SU-DHL-6 (cell line): ENCODE data around the gene STARD10.

ENCODE experiments used
- H2AFZ ChIP-seq: fragments of 200-600 bp; sonication (generic); 2 replicates; pipeline ENCODE4 v1.6.1; 2014; ENCODE audit warnings: low read depth, mild to moderate bottlenecking, moderate library complexity, mixed read lengths, antibody characterized with exemption, low read length; ENCODE audit not compliant: severe bottlenecking
- H3F3A ChIP-seq: fragments of 200-600 bp; shearing (Covaris generic); 2 replicates; pipeline ENCODE4 v1.6.0; 2016; ENCODE audit warnings: antibody characterized with exemption, mild to moderate bottlenecking; ENCODE audit not compliant: insufficient read depth
- H3K27ac ChIP-seq: fragments of 200-600 bp; sonication (generic); 2 replicates; pipeline ENCODE4 v1.5.1; 2016; ENCODE audit warnings: low read depth, mild to moderate bottlenecking, low read length, moderate library complexity, mixed read lengths
- H3K27me3 ChIP-seq: fragments of 200-600 bp; sonication (generic), shearing (Covaris generic); 2 replicates; pipeline ENCODE4 v1.6.0; 2014; ENCODE audit warnings: mild to moderate bottlenecking, low read length
- H3K36me3 ChIP-seq: fragments of 200-600 bp; sonication (generic); 2 replicates; pipeline ENCODE4 v1.6.1; 2014; ENCODE audit warnings: mild to moderate bottlenecking, low read length, mixed read lengths
- H3K4me2 ChIP-seq: fragments of 300-600, 200-600 bp; shearing (Covaris generic), sonication (generic); 2 replicates; pipeline ENCODE4 v1.6.0; 2014; ENCODE audit warnings: low read length, low read depth, mild to moderate bottlenecking; ENCODE audit not compliant: poor library complexity, severe bottlenecking
- H3K4me3 ChIP-seq: fragments of 200-600 bp; sonication (generic); 2 replicates; pipeline ENCODE4 v1.5.1; 2014; ENCODE audit warnings: antibody characterized with exemption, low read length, mild to moderate bottlenecking, mixed read lengths; ENCODE audit not compliant: insufficient read depth, poor library complexity, severe bottlenecking
- H3K79me2 ChIP-seq: fragments of 200-600 bp; sonication (generic); 2 replicates; pipeline ENCODE4 v1.6.1; 2014; ENCODE audit warnings: mild to moderate bottlenecking, low read length, moderate library complexity; ENCODE audit not compliant: insufficient read depth
- H3K9ac ChIP-seq: fragments of 200-600 bp; sonication (generic); 2 replicates; pipeline ENCODE4 v1.7.0; 2014; ENCODE audit warnings: mild to moderate bottlenecking, low read length
- H3K9me2 ChIP-seq: fragments of 200-600 bp; sonication (generic); replicated peaks from 2 replicates; pipeline ENCODE4 v1.6.1; 2014; ENCODE audit warnings: low read length; ENCODE audit not compliant: insufficient read depth
- H3K9me3 ChIP-seq: fragments of 200-600 bp; sonication (generic); 2 replicates; pipeline ENCODE4 v1.6.1; 2014; ENCODE audit warnings: low read length, mixed read lengths; ENCODE audit not compliant: insufficient read depth
- H4K20me1 ChIP-seq: fragments of 200-600 bp; sonication (generic); 2 replicates; pipeline ENCODE4 v1.6.1; 2014; ENCODE audit warnings: low read depth, mild to moderate bottlenecking, antibody characterized with exemption, low read length, moderate library complexity, mixed read lengths
- CTCF ChIP-seq: fragments of 200-600 bp; sonication (generic); IDR thresholded peaks from one replicate; pipeline ENCODE4 v1.5.1; 2017; ENCODE audit warnings: antibody characterized with exemption, mild to moderate bottlenecking, low read length, moderate library complexity; ENCODE audit not compliant: insufficient read depth, poor library complexity, severe bottlenecking
- EZH2phosphoT487 ChIP-seq: fragments of 200-600 bp; sonication (generic), shearing (Covaris generic); conservative IDR thresholded peaks from 2 replicates; pipeline ENCODE4 v1.6.1; 2018; ENCODE audit warnings: mild to moderate bottlenecking, antibody characterized with exemption, low read length, moderate library complexity, mixed read lengths

STARD10 gene

GRCh38 chr11:72759468-72759985, 34.3 kb downstream of the STARD10 start:
- no peak overlapping the region for H3K4me3 ChIP-seq
- H4K20me1 ChIP-seq, result no peaks in the 10 kb centered on the region
- H3K27me3 ChIP-seq, result no peaks in the 10 kb centered on the region
- H3K79me2 ChIP-seq, result no peaks in the 10 kb centered on the region
- no peaks in the 10 kb centered on the region for H3K9me2 ChIP-seq
- H3K4me2 ChIP-seq, result no peak overlapping the region
- H3K36me3 ChIP-seq, result no peaks in the 10 kb centered on the region
- no peak overlapping the region for H2AFZ ChIP-seq
- TF ChIP-seq CTCF (no peak), EZH2phosphoT487 (no peak)
- H3K27ac ChIP-seq, result no peak overlapping the region
- no peaks in the 10 kb centered on the region for H3F3A ChIP-seq
- H3K9me3 ChIP-seq, result no peaks in the 10 kb centered on the region
- H3K9ac ChIP-seq, result no peak overlapping the region

- H3K9me3 ChIP-seq, result no peaks in the 10 kb centered on the region
- no peaks in the 10 kb centered on the region for H3F3A ChIP-seq
- H3K9ac ChIP-seq, result no peak overlapping the region
- H3K27ac ChIP-seq, result no peak overlapping the region
- H3K27me3 ChIP-seq, result no peaks in the 10 kb centered on the region
- no peak overlapping the region for H3K4me2 ChIP-seq
- no peaks in the 10 kb centered on the region for H4K20me1 ChIP-seq
- H2AFZ ChIP-seq, result no peak overlapping the region
- H3K4me3 ChIP-seq, result no peak overlapping the region
- no peaks in the 10 kb centered on the region for H3K79me2 ChIP-seq
- no peaks in the 10 kb centered on the region for H3K9me2 ChIP-seq
- TF ChIP-seq EZH2phosphoT487 (no peak), CTCF (no peak)
- no peaks in the 10 kb centered on the region for H3K36me3 ChIP-seq
Measured at GRCh38 chr11:72758690-72759389, 35.0 kb downstream of the STARD10 start.

GRCh38 chr11:72758304-72758689, 35.5 kb downstream of the STARD10 start:
- Histone ChIP-seq H3K4me3 (no peak overlapping the region), H3K4me2 (no peak overlapping the region), H3F3A (no peaks in the 10 kb centered on the region), H3K9me3 (no peaks in the 10 kb centered on the region), H3K36me3 (no peaks in the 10 kb centered on the region), H2AFZ (no peak overlapping the region), H3K9ac (no peak overlapping the region), H3K27me3 (no peaks in the 10 kb centered on the region), H3K9me2 (no peaks in the 10 kb centered on the region), H3K79me2 (no peaks in the 10 kb centered on the region), H4K20me1 (no peaks in the 10 kb centered on the region), H3K27ac (no peak overlapping the region)
- TF ChIP-seq EZH2phosphoT487, result no peak
- no peak for TF ChIP-seq CTCF
